K562 (cell line): ENCODE results near the gene ATP5ME. TPM values are rescaled to one million over a fixed set of nuclear protein-coding genes. Genes with fewer than 3 reads are reported as not detected.

Experiments used
- ATAC-seq: fragments of 200-7000 bp; cut with Tn5 transposase; 3 replicates; pipeline ENCODE4 v1.9.1; 2020; ENCODE audit warnings: moderate library complexity
- BruUV-seq: library from RNA; stranded (reverse); fragments of 400-500 nt; replicated peaks from 2 replicates; lab custom pipeline; 2021; lab: Mats Ljungman, UMichigan
- CTCF ChIA-PET: fragments of 300-600 bp; formaldehyde crosslinking; extraction: SDS; loops from one replicate; lab custom pipeline; 2021; ENCODE audit warnings: low intra/inter-chr PET ratio; lab: Yijun Ruan, JAX
- POLR2A ChIA-PET: fragments of 300-600, 350-650 bp; sonication (Branson Sonifier 250); formaldehyde crosslinking; extraction: SDS; loops from one replicate; lab custom pipeline; 2021; ENCODE audit warnings: antibody characterized with exemption, inconsistent platforms; lab: Yijun Ruan, JAX
- DNase-seq, 4 experiments: peaks; one replicate each; pipeline versions ENCODE4 v3.0.0 to v3.0.0-alpha.2; 2011 to 2018; ENCODE audit warnings: low spot score in 3 of 4, mixed read lengths in 3 of 4; ENCODE audit errors: extremely low read depth in 1 of 4
- FAIRE-seq: peaks from 2 replicates; lab custom pipeline; 2011; peaks lifted over from hg19 to GRCh38; lab: Jason Lieb, UNC
- H2AFZ ChIP-seq: 2 replicates; pipeline ENCODE4 v1.6.0; 2011; ENCODE audit warnings: low read depth, low read length, control low read depth, inconsistent platforms
- H3K27ac ChIP-seq: fragments of 200-600 bp; 3 replicates; pipeline ENCODE4 v1.8.0; 2011; ENCODE audit warnings: low read depth, mild to moderate bottlenecking, control low read depth, inconsistent platforms, low read length, moderate library complexity, mixed read lengths; ENCODE audit errors: extremely low read depth
- H3K27me3 ChIP-seq, 2 experiments: fragments of 300-600 bp in 1 of 2; 2 replicates in 1 of 2; 3 replicates in 1 of 2; pipeline versions ENCODE4 v1.6.0 to v1.8.0; 2011; ENCODE audit warnings: inconsistent platforms in 2 of 2, low read length in 2 of 2, mild to moderate bottlenecking in 1 of 2, mixed read lengths in 1 of 2, moderate library complexity in 1 of 2; ENCODE audit not compliant: control insufficient read depth in 2 of 2, insufficient read depth in 2 of 2
- H3K36me3 ChIP-seq: fragments of 300-600 bp; 3 replicates; pipeline ENCODE4 v1.8.0; 2011; ENCODE audit warnings: mild to moderate bottlenecking, low read length, inconsistent platforms; ENCODE audit not compliant: control insufficient read depth, insufficient read depth
- H3K4me1 ChIP-seq, 2 experiments: fragments of 200-600 bp in 1 of 2; replicated peaks in 1 of 2; 2 replicates in 1 of 2; 3 replicates in 1 of 2; pipeline versions ENCODE4 v1.5.1 to v1.8.0; 2011; ENCODE audit warnings: inconsistent platforms in 2 of 2, low read length in 2 of 2, mild to moderate bottlenecking in 1 of 2, mixed read lengths in 1 of 2, moderate library complexity in 1 of 2; ENCODE audit not compliant: control insufficient read depth in 2 of 2, insufficient read depth in 2 of 2
- H3K4me2 ChIP-seq: 2 replicates; pipeline ENCODE4 v1.6.1; 2011; ENCODE audit warnings: low read length, control low read depth, inconsistent platforms, mixed read lengths; ENCODE audit not compliant: insufficient read depth
- H3K4me3 ChIP-seq: fragments of 200-600 bp; sonication (generic), shearing (Covaris generic); 2 replicates; pipeline ENCODE4 v1.5.1; 2016; ENCODE audit warnings: control low read depth, inconsistent platforms
- H3K79me2 ChIP-seq: fragments of 200-600 bp; 3 replicates; pipeline ENCODE4 v1.8.0; 2011; ENCODE audit warnings: low read length, inconsistent platforms; ENCODE audit not compliant: control insufficient read depth, insufficient read depth
- H3K9ac ChIP-seq, 2 experiments: 2 replicates each; pipeline versions ENCODE4 v1.6.0 to v1.6.1; 2011; ENCODE audit warnings: low read depth in 2 of 2, low read length in 2 of 2, control low read depth in 1 of 2, inconsistent platforms in 1 of 2, mild to moderate bottlenecking in 1 of 2, mixed read lengths in 1 of 2; ENCODE audit not compliant: insufficient read depth in 1 of 2
- H3K9me1 ChIP-seq: one replicate; pipeline ENCODE4 v1.6.0; 2011; ENCODE audit warnings: inconsistent platforms, mild to moderate bottlenecking, low read length, moderate library complexity; ENCODE audit not compliant: control insufficient read depth, insufficient read depth
- H3K9me3 ChIP-seq: replicated peaks from 2 replicates; pipeline ENCODE4 v1.5.1; 2011; ENCODE audit warnings: low read depth, low read length, inconsistent platforms; ENCODE audit not compliant: control insufficient read depth, insufficient read depth
- H4K20me1 ChIP-seq: replicated peaks from 2 replicates; pipeline ENCODE4 v1.6.1; 2011; ENCODE audit warnings: low read length, inconsistent platforms, mixed read lengths; ENCODE audit not compliant: control insufficient read depth, insufficient read depth
- CHD1 ChIP-seq: fragments of 200-600 bp; sonication (generic); IDR thresholded peaks from one replicate; pipeline ENCODE4 v1.6.1; 2012; ENCODE audit warnings: mild to moderate bottlenecking, moderate library complexity, low read length, inconsistent platforms
- FUS ChIP-seq: fragments of 200-400 bp; formaldehyde crosslinking; optimal IDR thresholded peaks from 2 replicates; pipeline ENCODE3; 2017; ENCODE audit warnings: low read depth, low read length
- KAT8 ChIP-seq: fragments of 450-650 bp; IDR thresholded peaks from 2 replicates; pipeline ENCODE4 v1.6.1; 2016; ENCODE audit warnings: low read depth, mild to moderate bottlenecking
- LEF1 ChIP-seq: fragments of 450-650 bp; IDR thresholded peaks from 2 replicates; pipeline ENCODE4 v1.6.1; 2016; ENCODE audit warnings: mild to moderate bottlenecking
- NFE2L1 ChIP-seq: fragments of 450-650 bp; IDR thresholded peaks from 2 replicates; pipeline ENCODE4 v1.6.1; 2016; ENCODE audit warnings: missing genetic modification characterization, low read depth, mild to moderate bottlenecking, missing compliant biosample characterization, moderate library complexity, borderline replicate concordance
- RBM15 ChIP-seq: fragments of 200-400 bp; formaldehyde crosslinking; IDR thresholded peaks from 2 replicates; pipeline ENCODE4 v1.6.1; 2018; ENCODE audit warnings: mild to moderate bottlenecking, low read length, moderate library complexity; ENCODE audit not compliant: insufficient read depth
- SLC30A9 ChIP-seq: fragments of 250-450 bp; sonication (Bioruptor Pico); IDR thresholded peaks from 2 replicates; pipeline ENCODE4 v1.8.0; 2022; ENCODE audit warnings: mild to moderate bottlenecking, moderate library complexity
- XRCC5 ChIP-seq: fragments of 200-400 bp; formaldehyde crosslinking; IDR thresholded peaks from 2 replicates; pipeline ENCODE4 v1.6.1; 2017; ENCODE audit warnings: low read depth, mild to moderate bottlenecking, low read length
- ZBTB17 ChIP-seq: fragments of 450-650 bp; formaldehyde crosslinking; IDR thresholded peaks from 2 replicates; pipeline ENCODE4 v1.4.0; 2020; ENCODE audit warnings: mild to moderate bottlenecking
- ZBTB49 ChIP-seq: sonication (generic); formaldehyde crosslinking; IDR thresholded peaks from 2 replicates; pipeline ENCODE4 v1.8.0; 2022; ENCODE audit warnings: missing genetic modification reagents, mild to moderate bottlenecking, borderline replicate concordance
- ZSCAN29 ChIP-seq: fragments of 450-650 bp; IDR thresholded peaks from 2 replicates; pipeline ENCODE4 v1.6.1; 2017
- WGBS: fragments of 100-300 bp; shearing (Covaris generic); methylation state at CpG from one replicate; pipeline ENCODE4 v1.1.6; 2016; ENCODE audit warnings: low coverage, mixed read lengths; ENCODE audit not compliant: insufficient coverage; ENCODE audit errors: missing lambda C conversion rate; 5-methylcytosine and 5-hydroxymethylcytosine counted together
- in situ Hi-C: fragments of 300-500 bp; cut with MboI; formaldehyde crosslinking; loops from 4 replicates; pipeline ENCODE4 v1.15.0; 2018; ENCODE audit warnings: inconsistent platforms, mixed read lengths
- intact Hi-C: fragments of 100-400 bp; cut with micrococcal nuclease; formaldehyde crosslinking; loops from 2 replicates; pipeline ENCODE4 v1.14.2; 2022
- polyA plus RNA-seq, 8 experiments: library from polyadenylated mRNA; depleted of rRNA in 4 of 8; stranded (reverse) in 5 of 8; unstranded in 3 of 8; fragments of >200 nt; fragmentation: Nextera tagmentation in 2 of 8; fragmentation: Illumina TruSeq in 1 of 8; extraction: Ambion mirVana in 2 of 8; extraction: Trizol in 1 of 8; gene quantifications; 2 replicates each; pipeline versions ENCODE4 v1.2.1 to v1.2.3, GENCODE V29; 2011 to 2014; ENCODE audit warnings: inconsistent platforms in 1 of 8, missing spikeins in 1 of 8
- total RNA-seq, 7 experiments: library from RNA; depleted of rRNA in 6 of 7; stranded (reverse); fragments of >200 nt in 6 of 7; fragmentation: Illumina TruSeq in 2 of 7; extraction: Trizol in 2 of 7; gene quantifications; 2 replicates each; pipeline versions ENCODE4 v1.2.1 to v1.2.3, GENCODE V29; 2011 to 2021; ENCODE audit warnings: low replicate concordance in 1 of 7

ATP5ME gene
- total and polyA plus RNA-seq, 9 of the 15 experiments (the other 6 are each of a cell fraction or from before 2014, with no cell fraction given), result 509 to 2,480 (median 887) TPM

GRCh38 chr4:655464-656151 is 18.5 kb downstream of the ATP5ME start:
- in situ Hi-C loops (no loop called here), intact Hi-C loops (no loop called here)
- 0 out of 2 replicates have a peak overlapping the region, but pooled peaks have one; percentile 24 for H2AFZ ChIP-seq
- no peak overlapping the region for H3K4me3 ChIP-seq
- no peak overlapping the region for H3K4me2 ChIP-seq
- no peaks in the 10 kb centered on the region for H3K79me2 ChIP-seq
- no TSS peak for BruUV-seq
- H3K27me3 ChIP-seq, result peaks cover 30 to 52% of the 10 kb centered on the region in 2 experiments; a peak in 4 of 5 replicates
- ATAC-seq (no peak), FAIRE-seq (no peak), DNase-seq (no peak)
- H3K9me1 ChIP-seq, result no peaks in the 10 kb centered on the region
- H3K36me3 ChIP-seq, result no peaks in the 10 kb centered on the region
- WGBS, result 20% methylated on average over 23 of the region's 26 CpGs
- peak overlapping the region in 1 of 2 experiments; percentile 64; a peak in 1 of 4 replicates for H3K9ac ChIP-seq
- peaks cover 0 to 65% of the 10 kb centered on the region in 2 experiments; a peak in 2 of 5 replicates for H3K4me1 ChIP-seq
- ChIA-PET POLR2A (interaction anchor here (0.7 kb wide), 1 partner anchor 13 kb away, joined by 4 read pairs; no protein-coding TSS in a partner anchor), CTCF (no interaction called here)
- TF ChIP-seq SLC30A9 (CRISPR knock-in tag) (no peak), XRCC5 (no peak), RBM15 (no peak), FUS (no peak), NFE2L1 (tag) (no peak), CHD1 (no peak), KAT8 (no peak), ZBTB17 (CRISPR knock-in tag) (no peak), LEF1 (no peak), ZSCAN29 (no peak), ZBTB49 (no peak)
- no peak overlapping the region for H3K27ac ChIP-seq
- no peaks in the 10 kb centered on the region for H4K20me1 ChIP-seq
- H3K9me3 ChIP-seq, result peaks cover 3% of the 10 kb centered on the region; the same call in 1 of the 2 replicates
